NCI-H1417 (cell line): ENCODE data around the gene PCNX4.

ENCODE experiments used
- DNase-seq, 3 experiments: peaks; one replicate each; lab custom pipeline; 2025; lab: John Stamatoyannopoulos, UW

Gene PCNX4

GRCh38 chr14:60206249-60206670 is 114.5 kb downstream of the PCNX4 start:
- DNase-seq: no peak

DNA sequence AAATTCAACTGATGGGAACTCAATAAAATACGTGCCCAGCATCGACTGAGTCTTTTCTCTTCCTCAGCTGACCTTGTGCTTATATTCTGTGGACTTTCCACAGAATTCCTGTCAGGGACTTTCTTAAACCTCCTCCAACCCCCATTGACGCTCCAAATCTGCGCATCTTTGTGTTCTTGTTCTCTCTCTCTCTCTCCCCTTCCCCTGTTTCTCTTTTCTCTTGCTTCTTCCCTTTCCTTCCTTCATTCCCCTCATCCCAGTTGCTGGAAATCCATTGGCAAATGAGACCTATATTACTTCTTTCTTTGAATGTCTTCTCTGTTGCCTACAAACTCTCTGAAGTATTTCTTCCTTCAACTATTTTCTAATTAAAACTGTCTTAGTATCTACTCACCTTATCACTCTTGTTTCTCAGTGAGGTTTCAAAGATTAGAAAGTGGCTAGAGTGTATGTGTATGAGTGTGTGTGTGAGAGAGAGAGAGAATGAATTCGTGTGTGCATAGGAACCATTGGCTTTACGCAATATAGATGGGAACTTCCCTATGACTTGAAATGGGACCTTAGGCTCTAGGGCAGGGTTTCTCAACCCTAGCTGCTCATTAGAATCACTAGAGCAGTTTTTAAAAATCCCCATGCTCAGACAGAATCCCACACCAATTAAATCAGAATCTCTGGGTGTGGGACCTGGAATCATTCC is 115.3 kb downstream of the PCNX4 start:
- no peak for DNase-seq

- no peak for DNase-seq
Measured at GRCh38 chr14:60210703-60211102, 119.0 kb downstream of the PCNX4 start.

- no peak for DNase-seq
Measured at GRCh38 chr14:60211153-60211552, 119.4 kb downstream of the PCNX4 start.

DNA sequence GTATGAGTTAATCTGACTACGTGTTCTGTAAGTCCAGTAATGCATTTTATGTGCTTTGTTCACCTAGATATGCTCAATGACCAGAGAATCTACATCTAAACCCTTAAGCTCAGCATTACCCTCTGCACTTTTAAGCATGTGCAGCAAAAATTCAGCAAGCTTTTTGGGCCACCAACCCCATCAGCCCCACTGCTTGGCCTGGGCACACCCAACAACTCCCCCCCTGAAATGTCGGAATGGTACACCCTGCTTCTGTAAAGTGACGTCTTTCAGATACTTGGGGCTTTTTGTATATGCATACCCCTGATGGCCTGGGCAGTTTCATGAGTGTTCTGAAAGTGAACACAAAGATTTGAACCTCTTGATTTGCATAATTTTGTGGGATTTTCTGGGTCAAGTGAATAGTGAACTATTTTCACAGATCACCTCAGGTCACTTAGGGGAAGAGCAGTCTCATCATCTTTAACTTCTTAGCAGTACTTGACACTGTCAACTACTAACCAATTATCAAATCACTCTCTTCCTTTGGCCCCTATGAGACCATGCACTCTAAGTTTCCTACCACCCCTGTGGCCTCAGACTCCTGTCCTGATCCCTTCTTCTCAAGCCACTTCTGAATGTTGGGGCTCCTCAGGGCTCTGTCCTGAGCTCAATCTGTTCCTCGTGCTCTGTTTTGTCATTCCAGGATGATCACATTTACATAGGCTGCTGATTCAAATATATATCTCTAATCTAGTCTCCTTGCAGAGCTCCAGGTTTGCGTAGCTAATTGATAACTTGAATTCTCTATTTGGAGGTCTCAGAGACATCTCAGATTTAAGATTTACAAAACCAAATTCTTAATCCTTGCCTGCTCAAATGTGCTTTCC is 121.0 kb downstream of the PCNX4 start:
- no peak for DNase-seq

- no peak for DNase-seq
Measured at GRCh38 chr14:60214003-60214402, 122.3 kb downstream of the PCNX4 start.

- no peak for DNase-seq
Measured at GRCh38 chr14:60214415-60215126, 122.8 kb downstream of the PCNX4 start.

DNA sequence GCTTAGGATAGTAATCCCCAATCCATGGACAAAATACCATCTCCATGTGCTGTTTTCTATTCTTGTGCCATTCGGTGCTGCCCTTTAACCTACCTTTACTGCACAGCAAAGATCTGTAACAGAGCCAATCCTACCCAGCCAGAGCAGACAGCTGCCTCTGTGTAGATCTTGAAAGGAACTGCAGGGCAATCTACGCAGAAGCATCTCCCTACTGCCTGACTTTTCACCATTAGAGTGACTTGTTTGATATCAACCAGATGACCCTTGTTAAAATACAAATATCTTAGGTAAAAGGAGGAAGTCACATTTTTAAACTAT is 123.4 kb downstream of the PCNX4 start:
- DNase-seq: no peak

DNA sequence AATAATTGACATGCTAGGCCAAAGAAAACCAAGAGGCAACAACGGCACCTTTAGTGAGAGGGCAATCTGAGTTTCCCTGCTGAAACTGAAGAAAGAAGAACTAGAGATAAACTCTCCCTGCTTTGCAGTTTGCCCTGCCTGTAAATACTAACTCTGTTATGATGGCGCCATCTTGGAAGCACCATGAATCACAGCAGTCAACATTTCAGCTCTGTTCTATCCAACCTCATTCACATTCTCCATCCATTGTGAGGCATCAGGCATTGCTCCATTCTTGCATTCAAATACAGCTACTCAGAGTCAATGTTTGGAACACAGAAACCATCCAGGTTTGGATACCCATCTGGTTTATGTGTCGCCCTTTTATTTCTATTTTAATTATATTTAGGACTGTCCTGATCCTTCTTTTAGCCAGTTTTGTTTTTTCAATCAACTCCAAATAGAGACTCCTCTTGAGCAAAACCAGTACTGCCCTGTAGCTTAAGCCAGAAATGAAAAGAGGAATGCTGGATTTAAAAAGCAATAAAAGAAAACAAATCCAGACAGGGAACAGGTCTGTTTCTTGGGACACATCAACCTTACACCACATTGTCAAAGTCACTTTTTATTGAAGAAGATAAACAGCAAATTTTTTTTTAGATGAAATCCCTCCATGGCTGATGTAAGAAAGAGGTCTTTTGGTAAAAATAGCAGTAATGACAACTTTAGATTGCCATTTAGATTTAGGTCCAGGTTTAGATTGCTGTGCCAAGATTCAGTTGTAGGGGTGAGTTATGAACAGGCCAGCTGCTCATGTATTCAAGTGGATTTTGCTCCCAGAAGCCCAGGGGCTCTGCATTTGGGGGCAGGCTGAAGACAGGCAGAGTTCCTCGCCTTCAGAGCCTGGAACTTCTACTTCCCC is 124.0 kb downstream of the PCNX4 start:
- no peak for DNase-seq

DNA sequence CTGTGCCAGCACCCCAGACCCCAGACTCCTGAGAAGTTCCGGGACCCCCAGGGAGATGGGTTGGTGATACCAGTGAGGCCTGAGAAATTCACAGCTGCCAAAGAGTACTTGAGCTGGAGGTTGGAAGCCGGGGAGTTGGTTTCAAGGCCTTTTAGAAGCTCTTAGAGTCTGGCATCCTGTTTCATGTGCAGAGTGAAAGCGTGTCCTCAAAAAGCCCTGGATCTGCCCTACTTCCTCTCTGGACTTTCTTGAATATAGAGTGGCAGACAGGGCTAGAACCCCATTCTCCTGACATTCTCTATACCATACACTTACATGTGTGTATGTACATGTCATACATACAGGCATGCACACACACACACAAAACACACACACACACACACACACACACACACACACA is 126.0 kb downstream of the PCNX4 start:
- peak in 1 of 3 experiments; percentile 47 for DNase-seq
